ENCODE data around the gene S100A7A.
"Not testable (repeated sequence)": the region's sequence is repeated elsewhere in the genome, so short reads cannot be mapped to it uniquely, and the experiment has no call there.

Gene S100A7A

GRCh38 chr1:153422450-153423068 is 6.2 kb downstream of the S100A7A start:
- peak; percentile 15 to 55 (median 45) for DNase-seq (ENCODE audit: low read depth in 2 of 3, low spot score in 1 of 3)

GRCh38 chr1:153426809-153427208 is 10.5 kb downstream of the S100A7A start:
- DNase-seq (ENCODE audit: low read depth in 2 of 3, low spot score in 1 of 3): no peak

DNA sequence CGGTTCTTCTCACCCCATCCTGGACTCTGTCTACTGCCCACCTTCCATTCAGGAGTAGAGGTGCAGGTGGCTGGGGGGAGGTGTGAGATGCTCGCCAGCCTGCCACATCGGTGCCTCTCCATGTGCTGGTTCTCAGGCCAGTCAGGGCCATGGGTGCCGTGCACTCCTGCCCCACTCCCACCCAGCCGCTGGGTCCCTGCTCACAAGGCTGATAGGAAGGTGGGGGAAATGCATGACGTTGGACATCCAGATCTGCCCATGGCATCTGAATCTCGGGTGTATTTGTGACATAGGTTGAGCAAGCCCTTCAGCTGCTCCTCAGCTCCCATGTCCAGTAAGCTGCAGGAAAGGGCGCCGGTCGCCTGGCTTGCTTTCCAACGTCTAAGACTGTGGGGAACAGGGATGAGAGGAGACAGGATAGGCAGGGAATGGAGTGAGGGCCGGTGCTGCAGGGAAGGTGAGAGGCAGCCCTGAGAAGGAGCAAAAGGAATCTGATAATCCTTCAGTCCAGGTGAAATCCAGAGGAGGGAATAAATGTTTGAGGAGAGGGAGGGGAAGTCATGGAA is 11.8 kb downstream of the S100A7A start:
- no peak for DNase-seq (ENCODE audit: low read depth in 2 of 3, low spot score in 1 of 3)

GRCh38 chr1:153428791-153429190 is 12.5 kb downstream of the S100A7A start:
- no peak for DNase-seq (ENCODE audit: low read depth in 2 of 3, low spot score in 1 of 3)

DNA sequence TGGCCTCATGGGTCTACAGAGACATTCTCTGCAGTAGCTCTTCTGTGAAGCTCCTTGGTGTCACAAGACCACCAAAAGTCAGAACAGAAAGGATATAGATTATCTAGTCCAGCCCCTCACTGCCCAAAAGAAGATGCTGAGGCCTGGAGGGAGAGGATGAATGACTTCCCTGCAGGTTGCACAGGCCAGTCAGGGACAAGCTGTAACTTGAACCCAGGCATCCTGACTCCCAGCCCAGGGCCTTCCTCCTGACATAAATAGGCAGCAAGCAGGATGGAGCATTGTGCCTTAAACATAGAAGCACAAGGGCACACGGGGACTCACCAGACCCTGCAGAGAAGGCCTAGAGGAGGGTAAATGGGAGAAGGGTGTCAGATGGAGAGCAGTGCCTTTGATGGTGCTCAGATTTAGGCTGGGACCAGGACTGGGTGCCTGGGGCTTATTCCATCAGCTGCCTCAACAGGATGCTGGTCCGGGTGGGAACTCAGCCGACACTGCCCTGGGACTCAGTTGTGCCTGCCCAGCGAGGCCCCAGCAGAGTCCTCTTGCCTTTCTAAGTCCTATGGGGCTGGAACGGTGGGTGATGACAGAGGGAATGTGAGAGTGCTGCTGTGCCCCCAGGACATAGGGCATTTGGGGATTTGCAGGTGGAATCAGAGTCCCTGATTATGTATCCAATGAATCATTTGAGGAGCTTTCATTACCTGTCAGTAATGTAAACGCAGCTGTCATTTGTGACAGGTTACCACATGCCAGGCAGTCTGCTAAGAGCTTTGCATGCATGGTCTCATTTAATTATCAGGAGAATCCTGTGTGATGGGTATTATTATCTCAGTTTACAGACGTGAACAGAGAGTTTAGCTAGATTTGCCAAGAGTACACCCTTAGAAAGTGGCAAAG is 13.2 kb downstream of the S100A7A start:
- no peak for DNase-seq (ENCODE audit: low read depth in 2 of 3, low spot score in 1 of 3)

- DNase-seq (ENCODE audit: low read depth in 2 of 3, low spot score in 1 of 3): no peak
These were observed 13.8 kb downstream of the S100A7A start for GRCh38 chr1:153430166-153430553.

DNA sequence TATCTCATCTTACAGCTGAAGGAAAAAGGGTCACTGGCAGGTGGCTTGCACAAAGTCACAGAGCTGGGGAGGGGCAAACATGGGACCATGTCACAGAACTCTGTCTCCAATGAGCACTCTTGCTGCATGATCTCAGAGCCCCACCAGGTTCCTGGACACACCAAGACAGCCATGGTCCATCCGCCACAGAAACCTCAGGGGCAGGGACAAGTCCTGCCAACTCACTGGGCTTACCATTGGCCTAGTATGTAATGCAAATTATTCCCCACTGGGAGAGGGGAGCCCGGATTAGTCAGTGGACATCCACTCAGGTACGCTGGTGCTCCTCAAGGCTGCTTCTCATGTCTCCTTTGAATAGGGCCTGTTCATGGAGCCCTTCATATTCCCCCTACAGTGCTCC is 14.2 kb downstream of the S100A7A start:
- no peak for DNase-seq (ENCODE audit: low read depth in 2 of 3, low spot score in 1 of 3)

DNA sequence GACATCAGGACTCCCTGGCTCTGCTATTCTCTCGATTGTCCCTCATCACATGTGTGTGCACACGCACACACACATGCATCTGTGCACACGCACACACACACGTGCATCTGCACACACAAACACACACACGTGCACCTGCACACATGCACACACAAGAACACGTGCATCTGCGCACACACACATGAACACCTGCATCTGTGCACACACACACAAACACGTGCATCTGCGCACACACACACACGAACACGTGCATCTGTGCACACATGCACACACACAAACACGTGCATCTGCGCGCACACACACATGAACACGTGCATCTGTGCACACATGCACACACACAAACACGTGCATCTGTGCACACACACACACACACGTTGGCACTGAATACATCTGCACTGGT is 14.7 kb downstream of the S100A7A start:
- DNase-seq (ENCODE audit: low read depth in 2 of 3, low spot score in 1 of 3): no peak

DNA sequence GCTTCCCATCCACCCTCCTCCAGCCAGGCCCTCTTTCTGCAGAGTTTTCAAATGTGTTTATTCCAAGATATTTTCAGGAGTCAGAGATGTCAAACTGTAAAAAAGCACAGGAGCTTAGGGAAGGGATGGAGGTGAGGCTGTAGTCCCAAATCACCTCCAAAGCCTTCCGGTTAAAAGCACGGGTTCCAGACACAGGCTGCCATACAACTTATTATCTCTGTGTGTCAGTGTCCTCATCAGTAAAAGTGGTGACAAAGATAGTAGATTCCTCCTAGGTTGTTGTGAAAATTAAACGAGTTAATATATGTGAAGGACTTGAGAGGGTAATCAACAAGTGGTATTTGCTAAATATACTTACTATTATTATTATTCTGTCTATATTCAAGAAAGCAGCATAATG is 15.1 kb downstream of the S100A7A start:
- no peak for DNase-seq (ENCODE audit: low read depth in 2 of 3, low spot score in 1 of 3)

- DNase-seq (ENCODE audit: low read depth in 2 of 3, low spot score in 1 of 3): no peak
These were observed 15.6 kb downstream of the S100A7A start for GRCh38 chr1:153431928-153432327.

GRCh38 chr1:153432874-153433681 is 16.8 kb downstream of the S100A7A start:
- DNase-seq (ENCODE audit: low read depth in 2 of 3, low spot score in 1 of 3): no peak

GRCh38 chr1:153434746-153435455 is 18.6 kb downstream of the S100A7A start:
- DNase-seq (ENCODE audit: low read depth in 2 of 3, low spot score in 1 of 3): no peak

GRCh38 chr1:153437236-153437635 is 20.9 kb downstream of the S100A7A start:
- DNase-seq (ENCODE audit: low read depth in 2 of 3, low spot score in 1 of 3): no peak

- DNase-seq (ENCODE audit: low read depth in 2 of 3, low spot score in 1 of 3): no peak
These were observed 22.3 kb downstream of the S100A7A start for GRCh38 chr1:153438599-153438998.

GRCh38 chr1:153439273-153439672 is 23.0 kb downstream of the S100A7A start:
- no peak for DNase-seq (ENCODE audit: low read depth in 2 of 3, low spot score in 1 of 3)

GRCh38 chr1:153441238-153441755 is 25.0 kb downstream of the S100A7A start:
- no peak for DNase-seq (ENCODE audit: low read depth in 2 of 3, low spot score in 1 of 3)

- no peak for DNase-seq (ENCODE audit: low read depth in 2 of 3, low spot score in 1 of 3)
These were observed 27.2 kb downstream of the S100A7A start for GRCh38 chr1:153443486-153443885.

GRCh38 chr1:153444078-153444477 is 27.8 kb downstream of the S100A7A start:
- DNase-seq (ENCODE audit: low read depth in 2 of 3, low spot score in 1 of 3): no peak

DNA sequence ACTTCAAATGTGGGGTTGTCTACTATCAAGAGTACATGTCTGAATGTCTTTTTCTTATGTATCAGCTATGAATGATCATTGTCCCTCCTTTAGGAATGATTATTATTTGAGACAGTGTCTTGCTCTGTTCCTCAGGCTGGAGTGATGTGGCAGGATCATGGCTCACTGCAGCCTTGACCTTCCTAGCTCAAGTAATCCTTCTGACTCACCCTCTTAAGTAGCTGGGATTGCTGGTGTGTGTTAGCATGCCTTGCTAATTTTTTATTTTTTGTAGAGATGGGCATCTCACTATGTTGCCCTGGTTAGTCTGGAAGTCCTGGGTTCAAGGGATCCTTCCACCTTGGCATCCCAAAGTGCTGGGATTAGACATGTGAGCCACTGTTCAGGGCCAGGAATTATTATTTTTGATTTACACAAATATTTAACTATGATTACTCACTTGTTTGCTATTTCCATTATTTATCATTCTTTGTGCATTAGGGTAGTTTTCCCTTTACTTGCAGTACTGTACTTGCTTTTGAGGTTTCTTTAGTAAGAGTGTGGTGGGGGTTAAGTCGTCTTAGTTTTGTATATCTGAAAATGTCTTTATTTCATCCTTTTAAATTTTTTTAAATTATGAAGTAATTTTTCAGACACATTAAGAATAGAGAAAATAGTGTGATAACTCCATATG is 31.3 kb downstream of the S100A7A start:
- DNase-seq (ENCODE audit: low read depth in 2 of 3, low spot score in 1 of 3): no peak

- not testable (repeated sequence) for DNase-seq (ENCODE audit: low read depth in 2 of 3, low spot score in 1 of 3)
These were observed 32.5 kb downstream of the S100A7A start for GRCh38 chr1:153448851-153449250.
